ENCODE results near the gene PLGLB1.
"Not testable (repeated sequence)": the region's sequence is repeated elsewhere in the genome, so short reads cannot be mapped to it uniquely, and the experiment has no call there.

PLGLB1 gene

GRCh38 chr2:87021744-87022143, at the start of gene PLGLB1:
Gene PLGLB1 (minus strand): TSS chr2:87021844. CDS start chr2:87021783, 61 bp downstream.
- not testable (repeated sequence) for DNase-seq (ENCODE audit: low spot score)

- not testable (repeated sequence) for DNase-seq (ENCODE audit: low spot score)
These were observed 42.7 kb upstream of the PLGLB1 start for GRCh38 chr2:87064305-87064704.

- DNase-seq (ENCODE audit: low spot score), result not testable (repeated sequence)
These were observed 41.8 kb upstream of the PLGLB1 start for GRCh38 chr2:87063431-87063830.

- DNase-seq (ENCODE audit: low spot score), result not testable (repeated sequence)
These were observed 39.9 kb upstream of the PLGLB1 start for GRCh38 chr2:87061519-87061918.

GRCh38 chr2:87057606-87058005, 36.0 kb upstream of the PLGLB1 start:
- not testable (repeated sequence) for DNase-seq (ENCODE audit: low spot score)

GRCh38 chr2:87056843-87057242, 35.2 kb upstream of the PLGLB1 start:
- DNase-seq (ENCODE audit: low spot score), result not testable (repeated sequence)

GRCh38 chr2:87056435-87056834, 34.8 kb upstream of the PLGLB1 start:
- DNase-seq (ENCODE audit: low spot score), result not testable (repeated sequence)

GRCh38 chr2:87054375-87054774, 32.7 kb upstream of the PLGLB1 start:
- DNase-seq (ENCODE audit: low spot score), result not testable (repeated sequence)

- not testable (repeated sequence) for DNase-seq (ENCODE audit: low spot score)
These were observed 19.8 kb upstream of the PLGLB1 start for GRCh38 chr2:87041321-87041978.

GRCh38 chr2:87028607-87029006, 7.0 kb upstream of the PLGLB1 start:
- DNase-seq (ENCODE audit: low spot score), result not testable (repeated sequence)

GRCh38 chr2:87026816-87027215, 5.2 kb upstream of the PLGLB1 start:
- DNase-seq (ENCODE audit: low spot score), result not testable (repeated sequence)

- DNase-seq (ENCODE audit: low spot score), result not testable (repeated sequence)
These were observed 4.3 kb upstream of the PLGLB1 start for GRCh38 chr2:87025927-87026326.

- not testable (repeated sequence) for DNase-seq (ENCODE audit: low spot score)
These were observed 2.5 kb upstream of the PLGLB1 start for GRCh38 chr2:87023988-87024615.

GRCh38 chr2:87021043-87021442, 601 bp downstream of the PLGLB1 start:
- DNase-seq (ENCODE audit: low spot score), result not testable (repeated sequence)

GRCh38 chr2:87019053-87019452, 2.6 kb downstream of the PLGLB1 start:
- not testable (repeated sequence) for DNase-seq (ENCODE audit: low spot score)

GRCh38 chr2:87014489-87015169, 7.0 kb downstream of the PLGLB1 start:
- DNase-seq (ENCODE audit: low spot score), result not testable (repeated sequence)

GRCh38 chr2:87004398-87004797, 17.2 kb downstream of the PLGLB1 start:
- not testable (repeated sequence) for DNase-seq (ENCODE audit: low spot score)
